Prostate gland (tissue), 2 donors: ENCODE results near the gene LOXHD1.

Experiments
- POLR2A ChIP-seq: fragments of 450-650 bp; IDR thresholded peaks from one replicate; pipeline ENCODE4 v1.6.1; 2016; ENCODE audit warnings: antibody characterized with exemption, mild to moderate bottlenecking
- POLR2AphosphoS5 ChIP-seq: sonication (generic); formaldehyde crosslinking; IDR thresholded peaks from one replicate; pipeline ENCODE4 v1.6.1; 2017; ENCODE audit warnings: antibody characterized with exemption
- TF ChIP-seq, protein P1 (sequence below), 4 experiments: fragments of 200-600 bp in 2 of 4; fragments of 450-650 bp in 2 of 4; sonication (generic) in 2 of 4; IDR thresholded peaks; 1 replicate in 3 of 4; 2 replicates in 1 of 4; pipeline ENCODE4 v1.5.1; 2016 to 2019; ENCODE audit warnings: antibody characterized with exemption in 4 of 4, mild to moderate bottlenecking in 2 of 4, moderate library complexity in 2 of 4

DNA sequence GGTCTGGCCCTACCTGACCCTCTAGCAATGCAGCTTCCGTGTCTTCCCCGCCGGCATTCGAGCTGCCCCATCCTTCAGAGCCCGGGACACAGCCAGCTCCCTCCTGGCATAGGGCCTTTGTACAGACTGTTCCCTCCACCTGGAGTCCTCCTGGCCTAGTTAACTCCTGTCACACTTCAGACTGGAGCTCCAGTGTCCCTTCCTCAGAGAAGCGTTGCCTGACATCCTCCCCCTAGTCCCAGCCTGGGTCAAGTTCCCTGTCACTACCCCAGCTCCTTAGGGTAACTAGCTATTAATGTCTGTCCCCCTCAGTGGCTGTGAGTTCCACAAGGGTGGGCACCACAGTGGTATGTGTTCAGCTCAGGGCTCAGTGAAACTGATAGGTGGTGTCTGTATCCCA is 45.5 kb upstream of the LOXHD1 start:
- TF ChIP-seq, protein P1, sequence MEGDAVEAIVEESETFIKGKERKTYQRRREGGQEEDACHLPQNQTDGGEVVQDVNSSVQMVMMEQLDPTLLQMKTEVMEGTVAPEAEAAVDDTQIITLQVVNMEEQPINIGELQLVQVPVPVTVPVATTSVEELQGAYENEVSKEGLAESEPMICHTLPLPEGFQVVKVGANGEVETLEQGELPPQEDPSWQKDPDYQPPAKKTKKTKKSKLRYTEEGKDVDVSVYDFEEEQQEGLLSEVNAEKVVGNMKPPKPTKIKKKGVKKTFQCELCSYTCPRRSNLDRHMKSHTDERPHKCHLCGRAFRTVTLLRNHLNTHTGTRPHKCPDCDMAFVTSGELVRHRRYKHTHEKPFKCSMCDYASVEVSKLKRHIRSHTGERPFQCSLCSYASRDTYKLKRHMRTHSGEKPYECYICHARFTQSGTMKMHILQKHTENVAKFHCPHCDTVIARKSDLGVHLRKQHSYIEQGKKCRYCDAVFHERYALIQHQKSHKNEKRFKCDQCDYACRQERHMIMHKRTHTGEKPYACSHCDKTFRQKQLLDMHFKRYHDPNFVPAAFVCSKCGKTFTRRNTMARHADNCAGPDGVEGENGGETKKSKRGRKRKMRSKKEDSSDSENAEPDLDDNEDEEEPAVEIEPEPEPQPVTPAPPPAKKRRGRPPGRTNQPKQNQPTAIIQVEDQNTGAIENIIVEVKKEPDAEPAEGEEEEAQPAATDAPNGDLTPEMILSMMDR (IDR thresholded peaks at IDR 0.05): no peak
- no peak for TF ChIP-seq POLR2A
- no peak for TF ChIP-seq POLR2AphosphoS5
